WERI-Rb-1 (cell line): ENCODE data around the gene ATP8B4.

ENCODE experiments used
- DNase-seq: peaks from one replicate; pipeline ENCODE4 v3.0.0-alpha.2; 2020
- H3K27ac ChIP-seq: fragments of 250-450 bp; sonication (Bioruptor Pico); 2 replicates; pipeline ENCODE4 v1.5.1; 2020; ENCODE audit warnings: mild to moderate bottlenecking, moderate library complexity
- H3K27me3 ChIP-seq: fragments of 250-450 bp; sonication (Bioruptor Pico); 2 replicates; pipeline ENCODE4 v1.5.1; 2021; ENCODE audit warnings: mild to moderate bottlenecking, low read depth, moderate library complexity; ENCODE audit not compliant: insufficient read depth, severe bottlenecking
- H3K36me3 ChIP-seq: fragments of 250-450 bp; sonication (Bioruptor Pico); 2 replicates; pipeline ENCODE4 v1.5.1; 2020; ENCODE audit warnings: mild to moderate bottlenecking, moderate library complexity
- H3K4me3 ChIP-seq: 2 replicates; pipeline ENCODE4 v1.5.1; 2011; ENCODE audit warnings: low read depth, mild to moderate bottlenecking, control low read depth, low read length
- H3K9me3 ChIP-seq: fragments of 250-450 bp; sonication (Bioruptor Pico); 2 replicates; pipeline ENCODE4 v1.5.1; 2021; ENCODE audit warnings: mild to moderate bottlenecking, moderate library complexity; ENCODE audit not compliant: severe bottlenecking
- CTCF ChIP-seq: IDR thresholded peaks from 2 replicates; pipeline ENCODE4 v1.5.1; 2011; ENCODE audit warnings: low read depth, mild to moderate bottlenecking, control low read depth, inconsistent platforms, low read length

ATP8B4 gene

GRCh38 chr15:49962044-49962602 lies 156.9 kb downstream of the ATP8B4 start:
- H3K36me3 ChIP-seq, result no peaks in the 10 kb centered on the region
- no peaks in the 10 kb centered on the region for H3K27me3 ChIP-seq
- H3K9me3 ChIP-seq, result no peaks in the 10 kb centered on the region
- H3K27ac ChIP-seq, result no peak overlapping the region
- H3K4me3 ChIP-seq, result no peak overlapping the region
- no peak for DNase-seq
- no peak for TF ChIP-seq CTCF

DNA sequence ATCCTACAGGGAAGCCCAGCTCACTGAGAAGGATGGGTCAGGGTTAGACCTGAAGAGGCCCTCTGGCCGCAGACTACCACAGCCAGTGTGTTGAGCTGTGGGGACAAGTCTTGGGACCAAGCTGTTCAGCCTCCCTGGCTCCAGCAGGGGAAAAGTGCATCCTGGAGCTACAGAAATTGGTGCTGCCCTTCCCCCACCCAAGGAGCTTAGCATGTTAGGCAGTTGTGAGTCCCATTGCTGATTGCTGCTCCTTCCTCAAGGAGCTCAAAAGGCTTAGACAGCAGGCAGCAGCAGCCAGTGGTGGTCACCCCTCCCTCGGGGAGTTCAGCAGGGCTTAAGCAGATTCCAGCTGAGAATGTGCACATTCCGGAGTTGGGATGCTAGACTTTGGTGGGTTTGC lies 165.6 kb downstream of the ATP8B4 start:
- 0 out of 2 replicates have a peak, but pooled peaks have one; percentile 4 for TF ChIP-seq CTCF
- H3K36me3 ChIP-seq, result no peaks in the 10 kb centered on the region
- H3K9me3 ChIP-seq, result no peaks in the 10 kb centered on the region

DNA sequence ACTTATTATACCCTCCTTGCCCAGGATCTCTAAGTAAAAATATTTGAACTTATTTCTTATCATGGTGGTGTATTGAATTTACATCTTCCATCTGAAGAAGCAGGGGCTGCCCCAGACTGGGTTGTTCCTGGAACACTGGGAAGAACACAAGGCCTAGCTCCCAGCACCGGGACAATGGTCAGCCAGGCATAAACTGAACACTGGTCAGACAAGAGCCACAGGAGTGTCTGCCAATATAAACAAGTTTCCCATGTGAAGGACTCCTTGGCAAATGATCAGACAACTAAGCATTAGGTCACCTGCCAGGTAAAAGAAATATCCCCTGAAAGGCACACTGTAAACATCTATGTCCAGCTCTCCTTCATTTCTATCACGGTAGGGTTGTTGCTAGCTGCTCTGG lies 172.4 kb downstream of the ATP8B4 start:
- Histone ChIP-seq H3K4me3 (no peak overlapping the region), H3K27me3 (no peaks in the 10 kb centered on the region), H3K36me3 (no peaks in the 10 kb centered on the region), H3K27ac (no peak overlapping the region), H3K9me3 (peaks cover 5% of the 10 kb centered on the region)
- DNase-seq, result no peak
- no peak for TF ChIP-seq CTCF

More for the DNA sequence above, 165.6 kb downstream of the ATP8B4 start:
- no peaks in the 10 kb centered on the region for H3K27me3 ChIP-seq
- H3K27ac ChIP-seq, result no peak overlapping the region
- peak; percentile 70 for DNase-seq
- H3K4me3 ChIP-seq, result no peak overlapping the region

DNA sequence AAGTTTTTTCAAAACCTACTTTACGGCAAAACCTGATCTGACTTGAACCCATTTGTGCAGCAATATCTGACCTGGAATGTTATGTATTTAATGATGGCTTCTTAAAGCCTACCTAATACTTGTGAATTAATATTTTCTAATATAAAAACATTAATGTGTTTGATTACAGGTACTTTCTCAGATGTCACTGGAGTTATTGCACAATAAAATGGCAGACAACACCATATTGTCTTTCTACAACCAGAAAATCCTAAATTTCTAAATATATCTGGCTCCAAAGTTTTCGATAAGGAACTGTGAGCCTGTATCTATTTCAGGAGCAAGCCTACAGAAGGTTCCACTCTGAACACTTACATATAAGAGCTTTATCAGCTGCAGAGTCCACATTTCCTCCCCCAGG lies 184.5 kb downstream of the ATP8B4 start:
- Histone ChIP-seq H3K36me3 (no peaks in the 10 kb centered on the region), H3K27ac (no peak overlapping the region), H3K4me3 (no peak overlapping the region), H3K9me3 (no peaks in the 10 kb centered on the region), H3K27me3 (no peaks in the 10 kb centered on the region)
- TF ChIP-seq CTCF, result no peak
- DNase-seq, result no peak

- DNase-seq, result no peak
- no peak overlapping the region for H3K27ac ChIP-seq
- H3K9me3 ChIP-seq, result no peaks in the 10 kb centered on the region
- H3K4me3 ChIP-seq, result no peak overlapping the region
- H3K36me3 ChIP-seq, result no peaks in the 10 kb centered on the region
- no peaks in the 10 kb centered on the region for H3K27me3 ChIP-seq
- no peak for TF ChIP-seq CTCF
These were observed 191.7 kb downstream of the ATP8B4 start for GRCh38 chr15:49927189-49927861.

DNA sequence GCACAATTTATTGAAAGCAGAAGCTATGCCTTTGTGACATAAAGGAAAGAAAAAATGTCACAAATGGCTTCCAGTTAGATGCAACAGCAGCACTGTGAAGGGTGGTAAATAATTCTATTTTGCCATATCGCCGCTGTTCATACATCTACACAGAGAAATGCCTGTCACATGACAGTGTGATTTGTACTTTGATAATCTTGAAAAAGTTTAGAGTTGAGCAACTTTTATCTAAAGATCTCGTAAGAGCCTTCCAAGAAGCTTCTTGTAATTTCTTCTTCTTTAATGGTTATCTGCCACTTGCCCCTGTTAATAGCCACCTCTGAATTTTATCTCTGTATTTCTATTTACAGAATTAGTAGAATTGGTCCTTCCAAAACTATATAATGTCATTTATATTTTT lies 192.3 kb downstream of the ATP8B4 start:
- no peak overlapping the region for H3K4me3 ChIP-seq
- no peaks in the 10 kb centered on the region for H3K9me3 ChIP-seq
- no peaks in the 10 kb centered on the region for H3K36me3 ChIP-seq
- no peaks in the 10 kb centered on the region for H3K27me3 ChIP-seq
- DNase-seq, result no peak
- H3K27ac ChIP-seq, result no peak overlapping the region
- TF ChIP-seq CTCF, result no peak
